ENCODE data around the gene OSMR. TPM values are rescaled to one million over a fixed set of nuclear protein-coding genes. Genes with fewer than 3 reads are reported as not detected.

Gene OSMR
- total RNA-seq, 1 donor from 2014 or later, result 0.19 TPM

DNA sequence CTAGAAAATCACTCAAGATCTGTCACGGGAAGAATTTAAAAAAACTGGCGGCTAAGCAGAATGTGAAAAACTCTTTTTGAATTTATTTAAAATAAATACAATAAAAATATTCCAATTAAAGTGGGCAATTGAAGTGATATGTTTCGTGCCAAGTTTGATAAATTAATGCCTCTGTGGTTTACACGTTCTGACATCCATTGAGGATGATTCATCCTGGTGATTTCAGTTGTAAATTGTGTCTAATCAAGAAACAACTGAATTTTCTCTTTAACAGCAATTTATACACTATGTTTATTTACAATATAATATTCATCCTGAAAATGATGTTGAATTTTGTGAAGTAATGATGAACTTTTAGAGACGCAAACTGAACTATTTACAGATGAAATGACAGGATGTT, 21.0 kb upstream of the OSMR start:
- H3K4me1 Mint-ChIP-seq (ENCODE audit: low read depth), result no peaks in the 10 kb centered on the region
- no peak overlapping the region for H3K4me3 Mint-ChIP-seq (ENCODE audit: low read depth)
- TF ChIP-seq, protein P1, sequence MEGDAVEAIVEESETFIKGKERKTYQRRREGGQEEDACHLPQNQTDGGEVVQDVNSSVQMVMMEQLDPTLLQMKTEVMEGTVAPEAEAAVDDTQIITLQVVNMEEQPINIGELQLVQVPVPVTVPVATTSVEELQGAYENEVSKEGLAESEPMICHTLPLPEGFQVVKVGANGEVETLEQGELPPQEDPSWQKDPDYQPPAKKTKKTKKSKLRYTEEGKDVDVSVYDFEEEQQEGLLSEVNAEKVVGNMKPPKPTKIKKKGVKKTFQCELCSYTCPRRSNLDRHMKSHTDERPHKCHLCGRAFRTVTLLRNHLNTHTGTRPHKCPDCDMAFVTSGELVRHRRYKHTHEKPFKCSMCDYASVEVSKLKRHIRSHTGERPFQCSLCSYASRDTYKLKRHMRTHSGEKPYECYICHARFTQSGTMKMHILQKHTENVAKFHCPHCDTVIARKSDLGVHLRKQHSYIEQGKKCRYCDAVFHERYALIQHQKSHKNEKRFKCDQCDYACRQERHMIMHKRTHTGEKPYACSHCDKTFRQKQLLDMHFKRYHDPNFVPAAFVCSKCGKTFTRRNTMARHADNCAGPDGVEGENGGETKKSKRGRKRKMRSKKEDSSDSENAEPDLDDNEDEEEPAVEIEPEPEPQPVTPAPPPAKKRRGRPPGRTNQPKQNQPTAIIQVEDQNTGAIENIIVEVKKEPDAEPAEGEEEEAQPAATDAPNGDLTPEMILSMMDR (IDR thresholded peaks at IDR 0.05; ENCODE audit: unreplicated experiment), result no peak
- peaks cover 10% of the 10 kb centered on the region for H3K27me3 Mint-ChIP-seq
- H3K36me3 Mint-ChIP-seq (ENCODE audit: insufficient read depth), result no peaks in the 10 kb centered on the region
- H3K9me3 Mint-ChIP-seq (ENCODE audit: low read depth), result peaks cover 6% of the 10 kb centered on the region
- H3K27ac Mint-ChIP-seq, result no peak overlapping the region
- DNase-seq (ENCODE audit: low spot score, unreplicated experiment), result no peak

DNA sequence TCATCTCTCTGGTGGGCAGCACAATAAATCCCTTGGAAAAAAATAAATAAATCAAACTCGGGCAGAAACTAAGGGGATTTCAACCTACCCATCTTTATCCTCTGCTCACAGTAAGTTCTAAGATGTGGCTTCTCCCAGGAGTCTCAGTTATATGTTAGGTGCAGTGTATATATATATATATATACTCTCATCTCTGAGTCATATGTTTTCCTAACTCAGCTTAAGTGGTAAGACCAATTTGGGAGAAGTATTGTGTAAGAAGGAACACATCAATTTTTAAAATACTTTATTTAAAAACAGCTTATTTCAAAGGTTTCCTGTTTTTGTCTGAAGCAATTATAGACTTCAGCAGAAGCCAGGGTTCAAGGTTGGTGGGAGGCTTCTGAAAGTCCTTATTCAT, 20.3 kb upstream of the OSMR start:
- TF ChIP-seq, protein P1 (IDR thresholded peaks at IDR 0.05; ENCODE audit: unreplicated experiment), result no peak
- no peak overlapping the region for H3K4me3 Mint-ChIP-seq (ENCODE audit: low read depth)
- no peaks in the 10 kb centered on the region for H3K9me3 Mint-ChIP-seq (ENCODE audit: low read depth)
- H3K36me3 Mint-ChIP-seq (ENCODE audit: insufficient read depth), result no peaks in the 10 kb centered on the region
- DNase-seq (ENCODE audit: low spot score, unreplicated experiment), result no peak
- no peak overlapping the region for H3K27ac Mint-ChIP-seq
- no peaks in the 10 kb centered on the region for H3K4me1 Mint-ChIP-seq (ENCODE audit: low read depth)
- peaks cover 11% of the 10 kb centered on the region for H3K27me3 Mint-ChIP-seq

DNA sequence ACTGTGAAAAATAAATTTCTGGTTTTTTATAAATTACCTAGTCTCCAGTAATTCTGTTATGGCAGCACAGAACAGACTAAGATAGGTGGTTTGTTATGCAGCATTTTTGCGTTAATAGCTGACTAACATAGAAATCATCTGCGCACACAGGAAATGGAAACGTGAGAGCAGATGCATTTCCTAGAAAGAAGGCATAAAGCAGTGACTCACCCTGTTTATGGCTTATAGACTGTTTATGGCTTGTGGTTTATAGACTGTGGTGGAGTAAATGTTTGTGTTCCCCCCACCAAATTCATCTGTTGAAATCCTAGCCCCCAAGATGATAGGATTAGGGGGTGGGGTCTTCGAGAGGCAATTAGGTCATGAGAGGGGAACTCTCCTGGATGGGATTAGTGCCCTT, 18.3 kb upstream of the OSMR start:
- TF ChIP-seq, protein P1 (IDR thresholded peaks at IDR 0.05; ENCODE audit: unreplicated experiment), result no peak
- Mint-ChIP-seq H3K36me3 (ENCODE audit: insufficient read depth) (no peaks in the 10 kb centered on the region), H3K4me1 (ENCODE audit: low read depth) (no peaks in the 10 kb centered on the region), H3K27ac (no peak overlapping the region), H3K9me3 (ENCODE audit: low read depth) (no peaks in the 10 kb centered on the region), H3K4me3 (ENCODE audit: low read depth) (no peak overlapping the region), H3K27me3 (peaks cover 11% of the 10 kb centered on the region)
- DNase-seq (ENCODE audit: low spot score, unreplicated experiment), result no peak

DNA sequence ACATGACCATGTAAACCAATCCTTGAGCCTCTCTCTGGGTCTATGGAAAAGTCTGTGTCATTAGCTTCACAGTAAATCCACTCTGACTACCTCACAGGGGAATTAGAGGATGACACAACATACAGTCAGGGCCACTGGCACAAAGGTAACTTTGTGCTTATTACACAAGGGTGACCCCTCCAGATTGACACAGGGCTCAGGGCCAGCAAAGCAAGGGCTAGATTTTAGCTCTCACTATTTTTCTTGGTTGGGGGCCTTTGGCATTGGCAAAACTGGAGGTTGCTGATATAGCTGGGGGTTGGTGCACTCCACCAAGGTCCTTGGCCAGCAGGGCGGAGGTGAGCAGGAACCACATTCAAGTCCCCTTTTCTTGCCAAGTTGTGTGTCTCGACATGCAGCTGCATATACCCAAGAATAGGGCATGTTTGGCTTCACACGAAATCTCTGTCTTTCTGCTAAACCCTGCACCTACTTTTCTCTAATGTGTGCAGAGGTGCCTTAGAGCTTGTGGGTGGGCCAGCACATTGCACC, 15.2 kb upstream of the OSMR start:
- TF ChIP-seq, protein P1 (IDR thresholded peaks at IDR 0.05; ENCODE audit: unreplicated experiment), result no peak
- Mint-ChIP-seq H3K27ac (no peak overlapping the region), H3K4me1 (ENCODE audit: low read depth) (no peaks in the 10 kb centered on the region), H3K36me3 (ENCODE audit: insufficient read depth) (no peaks in the 10 kb centered on the region), H3K4me3 (ENCODE audit: low read depth) (no peak overlapping the region), H3K27me3 (peaks cover 11% of the 10 kb centered on the region), H3K9me3 (ENCODE audit: low read depth) (no peaks in the 10 kb centered on the region)
- DNase-seq (ENCODE audit: low spot score, unreplicated experiment), result no peak

DNA sequence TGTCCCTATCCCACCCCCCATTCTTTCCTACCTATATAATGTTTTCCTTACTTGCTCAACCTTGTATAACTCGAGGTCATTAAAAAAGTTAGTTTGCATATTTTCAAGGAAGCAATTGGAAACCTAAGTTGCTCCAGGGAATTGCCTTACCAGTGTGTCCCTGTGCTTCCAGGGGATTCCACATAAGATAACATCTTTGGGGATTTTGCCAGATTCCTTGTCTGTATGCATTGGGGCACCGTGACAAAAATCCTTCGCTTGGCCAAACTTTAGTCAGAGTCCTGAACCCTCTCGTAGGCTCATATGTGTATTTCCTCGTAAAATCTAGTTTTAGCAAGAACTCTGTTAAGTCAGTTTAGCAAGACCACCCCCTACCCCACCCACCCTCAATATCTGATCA, 14.7 kb upstream of the OSMR start:
- no peaks in the 10 kb centered on the region for H3K9me3 Mint-ChIP-seq (ENCODE audit: low read depth)
- H3K36me3 Mint-ChIP-seq (ENCODE audit: insufficient read depth), result no peaks in the 10 kb centered on the region
- DNase-seq (ENCODE audit: low spot score, unreplicated experiment), result no peak
- peaks cover 13% of the 10 kb centered on the region for H3K27me3 Mint-ChIP-seq
- TF ChIP-seq, protein P1 (IDR thresholded peaks at IDR 0.05; ENCODE audit: unreplicated experiment), result no peak
- H3K4me1 Mint-ChIP-seq (ENCODE audit: low read depth), result no peaks in the 10 kb centered on the region
- H3K4me3 Mint-ChIP-seq (ENCODE audit: low read depth), result no peak overlapping the region
- H3K27ac Mint-ChIP-seq, result no peak overlapping the region

All from progenitor cell of endocrine pancreas (in vitro differentiated cells).